ENCODE measurements around the gene PARP12.

- TF ChIP-seq CTCF (IDR thresholded peaks at IDR 0.05) (no peak), POLR2A (IDR thresholded peaks at IDR 0.05) (no peak)
These were observed 8.0 kb downstream of the PARP12 start for GRCh38 chr7:140054751-140055150.

All from uterus (tissue), 2 donors.